ENCODE data around the gene TBCC.

DNA sequence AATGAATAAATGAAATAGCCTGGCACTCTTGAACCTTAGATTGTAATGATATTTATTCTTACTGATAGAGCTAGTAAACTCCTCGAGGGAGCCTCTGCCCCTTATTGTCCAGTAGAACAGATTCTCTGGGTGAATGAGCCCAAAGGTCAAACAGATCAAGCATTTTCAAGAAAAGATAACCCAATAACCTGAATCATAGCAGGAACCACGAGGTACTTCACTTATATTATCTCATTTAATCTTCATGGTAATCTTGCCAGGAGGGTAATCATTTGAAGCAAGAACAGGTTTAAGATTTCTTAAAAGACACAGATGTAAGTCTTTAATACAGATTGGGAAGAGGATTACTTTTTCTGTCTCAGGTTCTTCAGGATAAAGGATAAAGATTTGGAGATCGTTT, 17.0 kb upstream of the TBCC start:
- TF ChIP-seq, protein P1, sequence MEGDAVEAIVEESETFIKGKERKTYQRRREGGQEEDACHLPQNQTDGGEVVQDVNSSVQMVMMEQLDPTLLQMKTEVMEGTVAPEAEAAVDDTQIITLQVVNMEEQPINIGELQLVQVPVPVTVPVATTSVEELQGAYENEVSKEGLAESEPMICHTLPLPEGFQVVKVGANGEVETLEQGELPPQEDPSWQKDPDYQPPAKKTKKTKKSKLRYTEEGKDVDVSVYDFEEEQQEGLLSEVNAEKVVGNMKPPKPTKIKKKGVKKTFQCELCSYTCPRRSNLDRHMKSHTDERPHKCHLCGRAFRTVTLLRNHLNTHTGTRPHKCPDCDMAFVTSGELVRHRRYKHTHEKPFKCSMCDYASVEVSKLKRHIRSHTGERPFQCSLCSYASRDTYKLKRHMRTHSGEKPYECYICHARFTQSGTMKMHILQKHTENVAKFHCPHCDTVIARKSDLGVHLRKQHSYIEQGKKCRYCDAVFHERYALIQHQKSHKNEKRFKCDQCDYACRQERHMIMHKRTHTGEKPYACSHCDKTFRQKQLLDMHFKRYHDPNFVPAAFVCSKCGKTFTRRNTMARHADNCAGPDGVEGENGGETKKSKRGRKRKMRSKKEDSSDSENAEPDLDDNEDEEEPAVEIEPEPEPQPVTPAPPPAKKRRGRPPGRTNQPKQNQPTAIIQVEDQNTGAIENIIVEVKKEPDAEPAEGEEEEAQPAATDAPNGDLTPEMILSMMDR (IDR thresholded peaks at IDR 0.05): no peak
- TF ChIP-seq POLR2A (IDR thresholded peaks at IDR 0.05): no peak
